ENCODE results near the gene NCEH1.

Gene NCEH1

GRCh38 chr3:172655388-172655787, 55.5 kb downstream of the NCEH1 start (continued):
- TF ChIP-seq CSRNP3 (CRISPR knock-in tag; IDR thresholded peaks at IDR 0.05), result no peak
- no peak for TF ChIP-seq ISL1 (CRISPR knock-in tag; IDR thresholded peaks at IDR 0.05)
- TF ChIP-seq SNAI2 (CRISPR knock-in tag; IDR thresholded peaks at IDR 0.05), result no peak
- TF ChIP-seq TCF4 (CRISPR knock-in tag; IDR thresholded peaks at IDR 0.05; ENCODE audit: borderline replicate concordance), result no peak
- no peak for TF ChIP-seq CSDC2 (CRISPR knock-in tag; IDR thresholded peaks at IDR 0.05)
- no peak for TF ChIP-seq ZC3H10 (CRISPR knock-in tag; IDR thresholded peaks at IDR 0.05)
- no peak for TF ChIP-seq ARNTL (CRISPR knock-in tag; IDR thresholded peaks at IDR 0.05; ENCODE audit: borderline replicate concordance, low read depth)
- TF ChIP-seq TOX (CRISPR knock-in tag; IDR thresholded peaks at IDR 0.05; ENCODE audit: borderline replicate concordance), result no peak

- TF ChIP-seq ZC3H10 (CRISPR knock-in tag; IDR thresholded peaks at IDR 0.05) (no peak), ARNTL (CRISPR knock-in tag; IDR thresholded peaks at IDR 0.05; ENCODE audit: borderline replicate concordance, low read depth) (no peak)
- ATAC-seq, result no peak
Measured at GRCh38 chr3:172654470-172654869, 56.4 kb downstream of the NCEH1 start.

GRCh38 chr3:172653004-172653572, 57.8 kb downstream of the NCEH1 start:
- no peak for TF ChIP-seq TSHZ2 (CRISPR knock-in tag; IDR thresholded peaks at IDR 0.05)
- no peak for TF ChIP-seq PPARA (CRISPR knock-in tag; IDR thresholded peaks at IDR 0.05; ENCODE audit: borderline replicate concordance)
- no peak for ATAC-seq

GRCh38 chr3:172651936-172652625, 58.8 kb downstream of the NCEH1 start:
- TF ChIP-seq ZFP30 (CRISPR knock-in tag; IDR thresholded peaks at IDR 0.05) (no peak), CSDC2 (CRISPR knock-in tag; IDR thresholded peaks at IDR 0.05) (no peak), ZNF8 (CRISPR knock-in tag; IDR thresholded peaks at IDR 0.05) (no peak), ZNF70 (CRISPR knock-in tag; IDR thresholded peaks at IDR 0.05) (no peak), ZC3H10 (CRISPR knock-in tag; IDR thresholded peaks at IDR 0.05) (no peak), ISL1 (CRISPR knock-in tag; IDR thresholded peaks at IDR 0.05) (no peak), ZNF565 (CRISPR knock-in tag; conservative IDR thresholded peaks at IDR 0.05; ENCODE audit: low read depth) (no peak), CREB5 (CRISPR knock-in tag; IDR thresholded peaks at IDR 0.05; ENCODE audit: low read depth) (no peak), RARB (CRISPR knock-in tag; IDR thresholded peaks at IDR 0.05) (no peak), PATZ1 (CRISPR knock-in tag; IDR thresholded peaks at IDR 0.05; ENCODE audit: borderline replicate concordance) (no peak), PPARA (CRISPR knock-in tag; IDR thresholded peaks at IDR 0.05; ENCODE audit: borderline replicate concordance) (no peak), TSHZ2 (CRISPR knock-in tag; IDR thresholded peaks at IDR 0.05) (no peak), CSRNP3 (CRISPR knock-in tag; IDR thresholded peaks at IDR 0.05) (no peak), POU6F1 (CRISPR knock-in tag; IDR thresholded peaks at IDR 0.05; ENCODE audit: borderline replicate concordance, low read depth) (no peak)
- no peak for ATAC-seq

Measured in SK-N-SH treated with all-trans-retinoic acid at 6 μM for 48 hours (cell line).